ENCODE data around the gene STK11IP. TPM values are rescaled to one million over a fixed set of nuclear protein-coding genes. Genes with fewer than 3 reads are reported as not detected.

Gene STK11IP
- total RNA-seq, 1 donor from 2014 or later = 25.5 TPM

- no peaks in the 10 kb centered on the region for H3K27me3 Mint-ChIP-seq (ENCODE audit: low read depth)
- no peaks in the 10 kb centered on the region for H3K9me3 Mint-ChIP-seq (ENCODE audit: low read depth)
- H3K4me1 Mint-ChIP-seq (ENCODE audit: low read depth) = peaks cover 20% of the 10 kb centered on the region
- no peak overlapping the region for H3K4me3 Mint-ChIP-seq (ENCODE audit: unreplicated experiment)
- DNase-seq (ENCODE audit: low spot score) = no peak
- H3K27ac Mint-ChIP-seq (ENCODE audit: unreplicated experiment) = no peak overlapping the region
- H3K36me3 Mint-ChIP-seq (ENCODE audit: low read depth) = peaks cover 16% of the 10 kb centered on the region
- TF ChIP-seq CTCF (IDR thresholded peaks at IDR 0.05) = no peak
Observed at GRCh38 chr2:219569041-219569440, 28.6 kb upstream of the STK11IP start.

GRCh38 chr2:219569635-219570034 lies 28.0 kb upstream of the STK11IP start:
- peaks cover 20% of the 10 kb centered on the region for H3K4me1 Mint-ChIP-seq (ENCODE audit: low read depth)
- no peaks in the 10 kb centered on the region for H3K9me3 Mint-ChIP-seq (ENCODE audit: low read depth)
- H3K4me3 Mint-ChIP-seq (ENCODE audit: unreplicated experiment) = peak overlapping the region; percentile 76
- TF ChIP-seq CTCF (IDR thresholded peaks at IDR 0.05) = no peak
- no peak for DNase-seq (ENCODE audit: low spot score)
- H3K36me3 Mint-ChIP-seq (ENCODE audit: low read depth) = peaks cover 12% of the 10 kb centered on the region
- H3K27ac Mint-ChIP-seq (ENCODE audit: unreplicated experiment) = no peak overlapping the region
- H3K27me3 Mint-ChIP-seq (ENCODE audit: low read depth) = no peaks in the 10 kb centered on the region

GRCh38 chr2:219570194-219570923 lies 27.3 kb upstream of the STK11IP start:
- DNase-seq (ENCODE audit: low spot score) = no peak
- peaks cover 10% of the 10 kb centered on the region for H3K36me3 Mint-ChIP-seq (ENCODE audit: low read depth)
- H3K27ac Mint-ChIP-seq (ENCODE audit: unreplicated experiment) = no peak overlapping the region
- H3K4me3 Mint-ChIP-seq (ENCODE audit: unreplicated experiment) = peak overlapping the region; percentile 76
- no peaks in the 10 kb centered on the region for H3K9me3 Mint-ChIP-seq (ENCODE audit: low read depth)
- no peaks in the 10 kb centered on the region for H3K27me3 Mint-ChIP-seq (ENCODE audit: low read depth)
- peaks cover 20% of the 10 kb centered on the region for H3K4me1 Mint-ChIP-seq (ENCODE audit: low read depth)
- TF ChIP-seq CTCF (IDR thresholded peaks at IDR 0.05) = peak; percentile 48

- Mint-ChIP-seq H3K4me1 (ENCODE audit: low read depth) (peaks cover 20% of the 10 kb centered on the region), H3K9me3 (ENCODE audit: low read depth) (no peaks in the 10 kb centered on the region), H3K27me3 (ENCODE audit: low read depth) (no peaks in the 10 kb centered on the region), H3K27ac (ENCODE audit: unreplicated experiment) (no peak overlapping the region), H3K36me3 (ENCODE audit: low read depth) (peaks cover 9% of the 10 kb centered on the region), H3K4me3 (ENCODE audit: unreplicated experiment) (peak overlapping the region; percentile 59)
- no peak for DNase-seq (ENCODE audit: low spot score)
- no peak for TF ChIP-seq CTCF (IDR thresholded peaks at IDR 0.05)
Observed at GRCh38 chr2:219570924-219571310, 26.7 kb upstream of the STK11IP start.

- H3K27me3 Mint-ChIP-seq (ENCODE audit: low read depth) = no peaks in the 10 kb centered on the region
- peak; percentile 94 for DNase-seq (ENCODE audit: low spot score)
- no peaks in the 10 kb centered on the region for H3K9me3 Mint-ChIP-seq (ENCODE audit: low read depth)
- H3K27ac Mint-ChIP-seq (ENCODE audit: unreplicated experiment) = peak within 1 kb of the TSS; percentile 69
- peaks cover 5% of the 10 kb centered on the region for H3K36me3 Mint-ChIP-seq (ENCODE audit: low read depth)
- no peak for TF ChIP-seq CTCF (IDR thresholded peaks at IDR 0.05)
- peak within 1 kb of the TSS; percentile 76 for H3K4me3 Mint-ChIP-seq (ENCODE audit: unreplicated experiment)
- peaks cover 20% of the 10 kb centered on the region for H3K4me1 Mint-ChIP-seq (ENCODE audit: low read depth)
Observed at GRCh38 chr2:219571311-219572236, 26.1 kb upstream of the STK11IP start, which contains the start of gene OBSL1. TSS of gene OBSL1 (minus strand) at chr2:219571539. CDS start at chr2:219571232, 307 bp downstream.
